GM21737 (cell line): ENCODE measurements around the gene SAMHD1.
"Not testable (repeated sequence)": the region's sequence is repeated elsewhere in the genome, so short reads cannot be mapped to it uniquely, and the experiment has no call there.

Experiments used
- ATAC-seq: cut with Tn5 transposase; IDR thresholded peaks from one replicate; pipeline ENCODE4 v1.9.1; 2021; ENCODE audit warnings: mild to moderate bottlenecking, moderate library complexity; ENCODE audit not compliant: unreplicated experiment

Gene SAMHD1

DNA sequence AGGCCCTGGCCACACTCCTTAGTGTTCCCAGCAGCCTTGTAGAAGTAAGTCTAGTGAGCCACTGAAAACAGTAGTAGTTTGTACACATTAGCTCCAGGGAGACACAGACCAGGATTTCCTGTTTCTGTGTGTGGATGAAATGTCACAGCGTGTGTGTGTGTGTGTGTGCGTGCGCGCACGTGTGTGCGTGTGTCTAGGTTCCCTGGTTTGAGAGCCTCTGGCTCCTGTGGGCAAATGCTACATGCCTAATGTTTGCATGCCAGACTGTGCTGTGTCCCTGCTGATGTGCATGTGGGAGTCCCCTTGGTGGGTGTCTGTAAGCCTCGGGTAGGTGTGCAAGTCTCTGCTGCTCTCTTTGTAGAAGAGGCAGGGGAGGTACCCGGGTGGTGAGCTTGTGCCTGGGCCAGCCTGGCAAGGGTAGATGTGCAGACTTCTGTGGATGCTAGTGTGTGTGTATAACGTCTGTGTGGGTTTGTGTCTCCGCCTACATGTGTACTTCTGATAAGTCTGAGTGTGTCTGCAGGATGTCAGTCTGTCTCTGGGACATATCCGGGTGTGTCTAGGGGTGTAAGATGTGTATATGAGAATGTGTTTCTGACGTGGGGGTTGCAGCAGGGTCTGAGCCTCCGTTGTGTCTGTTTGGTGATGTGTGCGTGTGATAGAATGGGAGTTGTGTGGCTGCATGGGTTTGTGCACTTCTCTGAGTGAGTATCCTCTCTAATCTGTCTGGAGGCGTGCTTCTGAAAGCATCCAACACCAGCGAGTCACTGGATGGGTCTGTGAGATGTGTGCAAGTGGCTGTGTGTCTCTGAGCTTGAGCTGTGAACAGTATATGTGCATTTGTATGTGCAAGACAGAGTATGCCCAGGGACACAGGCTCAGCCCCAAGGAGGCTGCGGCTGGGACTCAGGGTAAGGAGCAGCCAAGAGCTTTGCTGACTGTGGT, 94.5 kb downstream of the SAMHD1 start:
- ATAC-seq: no peak

DNA sequence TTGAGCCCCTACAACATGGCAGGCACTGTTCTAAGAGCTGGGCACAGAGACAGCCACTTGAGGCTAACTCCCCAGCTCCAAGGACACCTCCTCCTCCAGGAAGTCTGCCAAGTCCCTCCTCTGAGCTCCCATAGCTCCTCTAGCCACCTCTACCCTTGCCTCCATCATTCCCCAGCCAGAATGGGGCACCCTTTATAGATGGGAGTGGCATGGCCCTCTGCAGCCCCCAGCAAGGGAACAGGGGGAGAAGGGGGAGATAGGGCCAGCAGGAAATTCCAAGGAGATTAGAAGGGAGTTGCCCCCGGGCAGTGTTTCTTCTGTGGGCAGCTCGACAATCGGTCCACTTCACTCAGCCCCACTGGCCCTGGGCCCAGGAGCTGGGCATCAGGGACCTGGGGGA, 95.3 kb downstream of the SAMHD1 start:
- ATAC-seq: no peak

GRCh38 chr20:36855241-36855657, 96.3 kb downstream of the SAMHD1 start:
- no peak for ATAC-seq

- no peak for ATAC-seq
These were observed 96.9 kb downstream of the SAMHD1 start for GRCh38 chr20:36854348-36855240.

DNA sequence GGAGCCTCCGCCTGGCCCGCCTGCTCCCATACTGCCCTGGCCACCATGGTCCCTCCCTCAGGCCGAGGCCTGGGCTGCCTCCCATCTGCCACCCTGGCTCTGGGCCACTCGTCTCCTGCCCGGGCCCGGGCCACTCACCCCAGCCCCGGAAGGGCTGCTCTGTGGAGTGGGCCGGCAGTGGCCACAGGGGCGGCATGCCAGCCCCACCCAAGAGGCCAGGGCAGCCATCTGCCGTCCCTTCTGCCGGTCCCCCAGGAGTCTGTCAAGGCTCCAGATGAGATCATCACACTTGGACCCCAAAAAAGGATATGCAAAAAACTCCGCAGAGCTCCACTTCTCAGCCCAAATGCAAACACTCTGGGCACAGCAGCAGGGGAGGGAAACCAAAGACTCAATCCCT, 99.3 kb downstream of the SAMHD1 start:
- no peak for ATAC-seq

DNA sequence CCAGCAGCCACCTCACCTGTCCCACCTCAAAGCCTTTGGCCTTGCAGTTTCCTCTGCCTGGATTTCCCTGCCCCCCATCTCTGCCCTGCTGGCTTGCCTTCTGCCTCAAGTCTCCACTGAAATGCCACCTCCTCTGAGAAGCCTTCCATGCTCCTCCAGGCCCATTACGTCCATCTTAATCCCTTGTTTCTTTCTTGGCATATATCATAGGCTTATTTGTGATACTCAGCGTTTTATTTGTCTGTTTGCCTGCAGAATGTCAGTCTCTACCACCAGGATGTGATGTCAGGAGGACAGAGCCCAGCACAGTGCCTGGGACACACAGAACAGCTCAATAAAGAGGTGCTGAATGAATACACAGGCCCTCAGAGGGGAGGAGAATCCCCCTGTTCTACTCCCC, 100.0 kb downstream of the SAMHD1 start:
- ATAC-seq: no peak

DNA sequence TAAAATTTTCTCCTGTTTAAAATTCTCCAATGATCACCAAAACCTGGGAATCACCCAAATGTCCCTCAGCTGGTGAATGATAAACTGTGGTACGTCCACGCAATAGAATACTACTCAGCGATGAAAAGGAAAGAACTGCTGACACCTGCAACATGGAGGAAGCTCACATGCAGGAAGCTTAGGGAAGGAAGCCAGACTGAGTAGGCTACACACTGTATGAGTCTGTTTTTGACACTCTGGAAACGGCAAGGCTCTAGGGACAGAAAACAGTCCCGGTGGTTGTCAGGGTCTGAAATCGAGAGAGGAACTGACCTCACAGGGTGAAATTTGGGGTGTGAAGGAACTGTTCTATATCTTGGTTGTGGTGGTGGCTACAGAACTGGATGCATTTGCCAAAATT, 100.7 kb downstream of the SAMHD1 start:
- ATAC-seq: no peak

- no peak for ATAC-seq
These were observed 102.0 kb downstream of the SAMHD1 start for GRCh38 chr20:36849333-36850065.

DNA sequence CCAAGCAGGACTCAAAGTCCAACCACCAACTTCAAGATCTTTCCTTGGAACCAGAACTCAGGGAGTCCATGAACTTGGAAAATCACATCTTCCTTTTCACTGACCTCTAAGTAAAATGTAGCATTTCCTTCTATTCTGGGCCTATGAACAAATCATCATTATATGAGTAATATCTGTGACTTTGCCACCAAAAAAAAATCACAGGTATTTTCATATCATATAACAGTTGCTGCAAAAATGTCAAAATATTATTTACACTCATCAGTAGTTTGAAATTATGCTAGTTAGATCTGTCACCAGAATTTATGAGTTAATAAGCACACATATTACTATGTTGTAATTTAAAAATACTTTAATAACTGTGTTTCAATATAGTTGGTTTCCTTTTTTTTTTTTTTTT, 102.8 kb downstream of the SAMHD1 start:
- no peak for ATAC-seq

GRCh38 chr20:36848078-36848660, 103.3 kb downstream of the SAMHD1 start:
- ATAC-seq: no peak

DNA sequence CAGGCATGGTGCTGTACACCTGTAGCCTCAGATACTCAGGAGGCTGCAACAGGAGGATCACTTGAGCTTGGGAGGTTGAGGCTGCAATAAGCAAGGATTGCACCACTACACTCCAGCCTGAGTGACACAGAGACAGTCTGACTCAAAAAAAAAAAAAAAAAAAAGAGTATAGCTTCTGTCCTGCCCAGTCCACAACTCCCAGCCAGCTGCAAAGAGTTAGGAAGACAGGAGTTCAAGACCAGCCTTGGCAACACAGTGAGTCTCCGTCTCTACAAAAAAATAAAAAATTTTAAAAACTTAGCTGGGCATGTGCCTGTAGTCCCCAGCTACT, 103.8 kb downstream of the SAMHD1 start:
- ATAC-seq: no peak

- no peak for ATAC-seq
These were observed 104.3 kb downstream of the SAMHD1 start for GRCh38 chr20:36847009-36847709.

- ATAC-seq: no peak
These were observed 106.1 kb downstream of the SAMHD1 start for GRCh38 chr20:36845288-36845971.

- ATAC-seq: not testable (repeated sequence)
These were observed 110.5 kb downstream of the SAMHD1 start for GRCh38 chr20:36841030-36841429.
